GM10266 (cell line): ENCODE results near the gene STARD8.
"Not testable (repeated sequence)": the region's sequence is repeated elsewhere in the genome, so short reads cannot be mapped to it uniquely, and the experiment has no call there.

Experiments
- DNase-seq: peaks from one replicate; pipeline ENCODE4 v3.0.0; 2012; ENCODE audit errors: extremely low spot score
- CTCF ChIP-seq: IDR thresholded peaks from 2 replicates; pipeline ENCODE4 v1.5.1; 2012; ENCODE audit warnings: mild to moderate bottlenecking, low read depth; ENCODE audit not compliant: control insufficient read depth, insufficient read depth; ENCODE audit errors: missing control alignments

STARD8 gene

GRCh38 chrX:68648960-68649359 is 1.5 kb downstream of the STARD8 start:
- no peak for DNase-seq
- TF ChIP-seq CTCF, result no peak

- no peak for DNase-seq
- no peak for TF ChIP-seq CTCF
Measured at GRCh38 chrX:68650491-68650890, 3.0 kb downstream of the STARD8 start.

- no peak for DNase-seq
- TF ChIP-seq CTCF, result no peak
Measured at GRCh38 chrX:68651110-68651509, 3.6 kb downstream of the STARD8 start.

GRCh38 chrX:68652326-68653170 is 5.1 kb downstream of the STARD8 start:
- DNase-seq, result no peak
- no peak for TF ChIP-seq CTCF

GRCh38 chrX:68654693-68655092 is 7.2 kb downstream of the STARD8 start:
- no peak for DNase-seq
- TF ChIP-seq CTCF, result no peak

GRCh38 chrX:68656473-68656872 is 9.0 kb downstream of the STARD8 start:
- not testable (repeated sequence) for DNase-seq

GRCh38 chrX:68658530-68658929 is 11.1 kb downstream of the STARD8 start:
- no peak for TF ChIP-seq CTCF
- DNase-seq, result no peak

GRCh38 chrX:68659385-68659784 is 11.9 kb downstream of the STARD8 start:
- no peak for DNase-seq
- TF ChIP-seq CTCF, result no peak
